ENCODE data around the gene CCM2. TPM values are rescaled to one million over a fixed set of nuclear protein-coding genes. Genes with fewer than 3 reads are reported as not detected.
A peak's percentile ranks its signal among the peaks of the same experiment; 100 is the strongest.

The CCM2 gene
- total RNA-seq, 2 experiments from 2014 or later: 130 to 134 TPM

GRCh38 chr7:45099891-45100760 is 100.1 kb downstream of the CCM2 start:
- H3K27me3 Mint-ChIP-seq: no peaks in the 10 kb centered on the region
- POLR2A ChIA-PET: interaction anchor here (1.1 kb wide), 1 partner anchor 36 kb away, joined by 3 read pairs; no protein-coding TSS in a partner anchor
- H3K4me3 Mint-ChIP-seq: no peak overlapping the region
- no peaks in the 10 kb centered on the region for H3K4me1 Mint-ChIP-seq
- peaks cover 46% of the 10 kb centered on the region for H3K36me3 Mint-ChIP-seq (ENCODE audit: low read depth)
- no peak for DNase-seq
- no peak overlapping the region for H3K27ac Mint-ChIP-seq
- CTCF ChIA-PET: no interaction called here
- H3K9me3 Mint-ChIP-seq: no peaks in the 10 kb centered on the region

- Mint-ChIP-seq H3K27me3 (no peaks in the 10 kb centered on the region), H3K9me3 (no peaks in the 10 kb centered on the region), H3K36me3 (ENCODE audit: low read depth) (peaks cover 51% of the 10 kb centered on the region), H3K4me3 (no peak overlapping the region), H3K4me1 (no peaks in the 10 kb centered on the region), H3K27ac (no peak overlapping the region)
- no peak for DNase-seq
- POLR2A ChIA-PET: no interaction called here
- CTCF ChIA-PET: no interaction called here
Measured at GRCh38 chr7:45100761-45101480, 100.9 kb downstream of the CCM2 start.

DNA sequence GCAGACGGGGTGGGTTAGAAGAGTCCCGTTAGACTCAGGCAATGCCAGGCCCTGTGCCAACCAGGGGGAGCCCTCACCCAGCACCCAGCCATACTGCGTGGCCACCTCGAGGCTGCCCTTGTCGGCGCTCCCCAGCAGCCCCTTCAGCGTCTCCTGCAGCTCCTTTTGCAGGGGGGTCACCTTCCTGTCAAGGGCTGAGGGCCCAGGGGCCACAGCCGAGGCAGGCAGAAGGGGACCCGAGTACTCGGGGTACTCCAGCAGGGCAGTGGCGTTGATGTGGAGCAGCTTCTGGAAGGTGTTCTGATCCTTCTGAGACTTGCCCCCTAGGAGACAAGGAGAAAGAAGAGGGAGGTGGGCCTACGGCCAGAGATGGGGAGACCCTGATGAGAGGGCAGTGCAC is 101.7 kb downstream of the CCM2 start:
- no peak for DNase-seq
- no peaks in the 10 kb centered on the region for H3K9me3 Mint-ChIP-seq
- no peak overlapping the region for H3K4me3 Mint-ChIP-seq
- H3K36me3 Mint-ChIP-seq (ENCODE audit: low read depth): peaks cover 52% of the 10 kb centered on the region
- POLR2A ChIA-PET: no interaction called here
- CTCF ChIA-PET: interaction anchor here (1.0 kb wide), 1 partner anchor 128 kb away, joined by 3 read pairs; no protein-coding TSS in a partner anchor
- peaks cover 3% of the 10 kb centered on the region for H3K4me1 Mint-ChIP-seq
- H3K27ac Mint-ChIP-seq: no peak overlapping the region
- no peaks in the 10 kb centered on the region for H3K27me3 Mint-ChIP-seq

DNA sequence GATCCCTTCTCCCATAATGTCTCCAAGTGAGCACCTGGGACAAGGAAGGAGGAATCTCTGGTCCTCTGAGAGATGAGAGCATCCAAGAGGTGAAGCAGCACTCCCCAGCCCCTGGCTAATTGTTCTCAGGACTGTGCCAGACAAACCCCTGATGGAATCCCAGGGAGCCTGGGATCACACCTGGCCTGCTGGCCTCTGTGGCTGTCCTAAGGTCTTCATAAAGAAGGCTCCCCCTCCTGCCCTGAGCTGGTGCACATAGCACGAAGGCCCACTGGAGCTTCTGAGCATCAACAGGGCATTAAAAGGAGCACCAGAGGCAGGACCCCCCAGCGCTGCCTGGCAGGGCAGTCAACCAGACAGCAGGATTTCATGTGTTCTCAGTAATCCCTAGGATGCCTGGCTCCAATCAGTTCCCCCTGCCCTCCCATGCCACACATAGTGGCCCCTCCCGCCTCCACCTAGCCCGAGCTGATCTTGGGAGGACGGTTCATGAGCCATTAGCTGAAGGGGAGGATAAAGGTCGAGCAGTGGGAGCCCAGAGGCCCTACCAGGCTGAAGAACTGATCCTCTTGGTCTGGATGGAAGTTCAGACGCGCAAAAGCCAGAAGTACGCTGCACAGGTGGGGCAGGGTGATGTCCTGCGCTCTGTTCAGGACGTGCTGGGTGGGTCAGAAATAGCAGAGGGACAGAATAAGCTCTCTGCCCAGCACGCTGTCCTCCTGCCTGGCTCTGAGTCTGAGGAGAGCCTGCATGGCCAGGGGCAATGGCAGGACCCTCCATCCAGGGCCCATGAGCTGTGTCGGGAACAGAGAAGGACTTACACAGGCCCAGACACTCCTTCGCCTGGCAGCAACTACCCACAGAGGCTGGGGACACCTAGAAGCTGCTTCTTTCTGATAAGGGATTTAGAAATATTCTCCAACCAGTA is 103.0 kb downstream of the CCM2 start:
- H3K4me1 Mint-ChIP-seq: peaks cover 16% of the 10 kb centered on the region
- ChIA-PET CTCF (no interaction called here), POLR2A (interaction anchor here (0.9 kb wide), 2 partner anchors 9 to 32 kb away, joined by 3 read pairs; partner anchors contain the start of gene TBRG4)
- peaks cover 65% of the 10 kb centered on the region for H3K36me3 Mint-ChIP-seq (ENCODE audit: low read depth)
- no peaks in the 10 kb centered on the region for H3K9me3 Mint-ChIP-seq
- H3K27me3 Mint-ChIP-seq: no peaks in the 10 kb centered on the region
- no peak for DNase-seq
- no peak overlapping the region for H3K4me3 Mint-ChIP-seq
- H3K27ac Mint-ChIP-seq: no peak overlapping the region

DNA sequence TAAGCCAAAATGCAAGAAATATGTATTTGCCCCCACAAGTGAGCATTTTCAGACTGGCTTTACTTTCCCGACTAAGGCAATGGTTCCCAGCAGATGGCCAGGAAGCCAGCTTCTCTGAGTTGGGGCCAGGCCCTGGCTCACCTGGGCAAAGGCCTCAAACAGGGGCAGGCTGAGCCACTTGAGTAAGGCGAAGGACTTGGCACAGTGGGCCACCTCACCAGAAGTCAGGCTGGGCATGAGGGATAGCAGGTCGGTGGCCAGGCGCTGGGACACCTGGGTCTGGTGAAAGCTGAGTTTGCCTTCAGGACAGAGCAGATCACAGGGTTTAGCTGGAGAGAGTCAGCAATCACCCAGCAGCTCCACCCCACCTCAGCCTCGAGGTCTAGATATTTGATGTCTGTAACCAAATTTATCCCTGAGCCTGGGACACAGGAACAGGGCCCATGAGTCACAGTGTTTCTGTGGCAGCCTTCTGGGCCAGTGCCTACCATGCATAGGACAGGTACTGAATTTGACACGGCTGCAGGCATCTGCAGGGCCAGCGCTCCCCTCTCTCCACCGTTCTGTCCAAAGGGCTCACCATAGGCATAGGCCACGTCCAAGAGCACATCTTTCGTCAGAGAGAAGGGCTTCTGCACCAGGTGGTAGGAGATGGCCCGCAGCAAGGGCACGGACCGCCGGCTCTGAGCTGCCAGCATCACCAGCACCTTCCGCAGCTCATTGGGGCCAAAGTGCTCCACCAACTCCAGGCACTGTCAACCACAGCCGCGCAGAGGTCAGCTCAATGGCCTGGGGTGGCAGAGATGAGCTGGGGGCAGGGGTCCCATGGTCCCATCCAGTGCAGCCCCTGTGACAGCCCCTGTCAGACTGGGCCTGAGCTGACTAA is 104.2 kb downstream of the CCM2 start:
- Mint-ChIP-seq H3K9me3 (no peaks in the 10 kb centered on the region), H3K4me1 (peaks cover 27% of the 10 kb centered on the region), H3K27ac (no peak overlapping the region), H3K36me3 (ENCODE audit: low read depth) (peaks cover 73% of the 10 kb centered on the region), H3K27me3 (no peaks in the 10 kb centered on the region), H3K4me3 (no peak overlapping the region)
- ChIA-PET POLR2A (interaction anchor here (0.6 to 0.9 kb wide), 3 partner anchors 7 to 93 kb away, joined by 3 read pairs; partner anchors contain the start of gene TBRG4), CTCF (interaction anchor here (1.0 kb wide), 1 partner anchor 32 kb away, joined by 4 read pairs; no protein-coding TSS in a partner anchor)
- DNase-seq: no peak

GRCh38 chr7:45104844-45105587 is 105.0 kb downstream of the CCM2 start:
- no peak overlapping the region for H3K27ac Mint-ChIP-seq
- H3K27me3 Mint-ChIP-seq: no peaks in the 10 kb centered on the region
- no peak overlapping the region for H3K4me3 Mint-ChIP-seq
- peaks cover 69% of the 10 kb centered on the region for H3K36me3 Mint-ChIP-seq (ENCODE audit: low read depth)
- peaks cover 31% of the 10 kb centered on the region for H3K4me1 Mint-ChIP-seq
- DNase-seq: no peak
- H3K9me3 Mint-ChIP-seq: no peaks in the 10 kb centered on the region
- CTCF ChIA-PET: interaction anchor here (0.7 to 1.0 kb wide), 2 partner anchors 31 kb away, joined by 3 to 4 read pairs; no protein-coding TSS in a partner anchor
- POLR2A ChIA-PET: interaction anchor here (0.6 kb wide), 1 partner anchor 94 kb away, joined by 3 read pairs; no protein-coding TSS in a partner anchor

DNA sequence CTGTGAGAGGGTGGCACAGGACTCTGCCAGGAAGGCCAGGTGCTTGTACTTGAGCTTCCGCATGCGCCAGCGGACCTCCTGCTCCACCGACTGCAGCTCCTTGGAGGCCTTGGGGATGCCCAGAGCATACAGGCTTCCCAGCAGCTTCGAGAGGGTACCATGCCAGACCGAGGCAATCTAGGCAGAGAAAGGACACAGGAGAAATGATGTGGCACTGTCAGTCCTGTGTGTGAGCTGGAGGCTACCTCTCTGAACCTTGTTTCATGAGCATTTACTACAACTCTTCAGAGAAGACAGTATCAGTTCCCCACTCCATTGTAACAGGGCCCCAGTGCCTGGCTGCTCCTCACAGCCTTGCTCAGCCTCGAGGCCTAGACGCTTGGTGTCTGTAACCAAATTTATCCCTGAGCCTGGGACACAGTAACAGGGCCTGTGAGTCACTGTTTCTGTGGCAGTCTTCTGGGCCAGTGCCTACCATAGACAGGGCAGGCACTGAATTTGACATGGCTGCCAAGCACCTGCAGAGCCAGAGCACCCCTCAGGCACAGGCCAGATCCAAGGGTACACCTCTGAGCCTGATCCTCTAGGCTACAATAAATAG is 105.7 kb downstream of the CCM2 start:
- DNase-seq: no peak
- Mint-ChIP-seq H3K4me3 (no peak overlapping the region), H3K9me3 (no peaks in the 10 kb centered on the region), H3K36me3 (ENCODE audit: low read depth) (peaks cover 66% of the 10 kb centered on the region), H3K27ac (no peak overlapping the region), H3K27me3 (no peaks in the 10 kb centered on the region), H3K4me1 (peaks cover 36% of the 10 kb centered on the region)
- CTCF ChIA-PET: interaction anchor here (0.7 kb wide), 1 partner anchor 30 kb away, joined by 3 read pairs; no protein-coding TSS in a partner anchor
- POLR2A ChIA-PET: interaction anchor here (0.8 kb wide), 1 partner anchor 149 kb away, joined by 3 read pairs; no protein-coding TSS in a partner anchor

DNA sequence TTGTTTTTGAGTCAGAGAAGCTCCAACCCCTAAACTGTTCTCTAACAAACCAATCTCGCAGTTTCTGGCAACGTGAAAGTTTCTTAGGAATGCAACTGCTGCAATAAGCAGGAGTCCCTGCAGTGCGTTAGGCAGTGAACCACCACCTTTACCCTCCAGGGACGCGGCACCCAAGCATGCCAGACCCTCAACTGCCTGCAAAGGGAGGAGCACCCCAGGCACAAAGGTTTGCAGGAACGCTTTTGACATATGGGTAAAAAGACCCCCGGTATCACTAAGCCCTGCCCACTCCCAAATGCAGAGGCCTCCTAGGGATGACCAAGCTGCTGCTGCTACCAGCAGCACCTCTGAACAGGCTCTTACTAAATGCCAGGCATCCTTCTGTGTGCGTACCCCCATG is 106.8 kb downstream of the CCM2 start:
- CTCF ChIA-PET: interaction anchor here (11.1 kb wide), 1 partner anchor 29 kb away, joined by 76 read pairs; no protein-coding TSS in a partner anchor
- POLR2A ChIA-PET: interaction anchor here (0.8 to 1.2 kb wide), 3 partner anchors 17 to 151 kb away, joined by 3 to 5 read pairs (median 3); no protein-coding TSS in a partner anchor
- H3K27me3 Mint-ChIP-seq: no peaks in the 10 kb centered on the region
- DNase-seq: no peak
- no peaks in the 10 kb centered on the region for H3K9me3 Mint-ChIP-seq
- no peak overlapping the region for H3K4me3 Mint-ChIP-seq
- peaks cover 64% of the 10 kb centered on the region for H3K36me3 Mint-ChIP-seq (ENCODE audit: low read depth)
- peaks cover 40% of the 10 kb centered on the region for H3K4me1 Mint-ChIP-seq
- H3K27ac Mint-ChIP-seq: no peak overlapping the region

- Mint-ChIP-seq H3K27me3 (no peaks in the 10 kb centered on the region), H3K27ac (peak overlapping the region; percentile 32), H3K9me3 (no peaks in the 10 kb centered on the region), H3K4me3 (no peak overlapping the region), H3K4me1 (peaks cover 41% of the 10 kb centered on the region), H3K36me3 (ENCODE audit: low read depth) (peaks cover 61% of the 10 kb centered on the region)
- POLR2A ChIA-PET: interaction anchor here (1.0 to 1.2 kb wide), 2 partner anchors 17 to 29 kb away, joined by 3 to 5 read pairs; no protein-coding TSS in a partner anchor
- no peak for DNase-seq
- CTCF ChIA-PET: interaction anchor here (11.1 kb wide), 1 partner anchor 28 kb away, joined by 76 read pairs; no protein-coding TSS in a partner anchor
Measured at GRCh38 chr7:45107356-45107755, 107.4 kb downstream of the CCM2 start.

DNA sequence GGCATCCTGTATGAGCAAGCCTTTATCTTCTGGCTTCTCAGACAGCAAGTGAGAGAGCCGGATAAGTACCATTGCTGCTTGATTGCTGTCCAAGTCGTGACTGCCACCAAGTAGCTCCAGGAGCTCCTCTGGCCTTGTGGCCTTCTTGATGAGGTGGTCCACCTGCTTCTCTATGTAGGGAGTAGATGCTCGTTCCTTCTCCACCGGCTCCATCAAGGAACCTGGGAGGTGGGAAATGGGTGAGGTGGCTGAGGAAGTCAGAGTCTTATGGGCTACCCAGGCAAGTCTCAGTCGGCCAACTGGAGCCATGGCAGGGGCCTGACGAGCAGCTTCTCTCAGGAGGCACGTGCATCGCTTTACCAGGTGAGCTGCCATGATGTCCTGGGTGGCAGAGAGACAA is 108.9 kb downstream of the CCM2 start:
- ChIA-PET CTCF (interaction anchor here (11.1 kb wide), 1 partner anchor 27 kb away, joined by 76 read pairs; no protein-coding TSS in a partner anchor), POLR2A (interaction anchor here (0.8 to 6.7 kb wide), 4 partner anchors 14 to 136 kb away, joined by 3 to 149 read pairs (median 36); partner anchors contain the start of gene MYO1G)
- Mint-ChIP-seq H3K27ac (peak overlapping the region; percentile 64), H3K36me3 (ENCODE audit: low read depth) (peaks cover 50% of the 10 kb centered on the region), H3K9me3 (no peaks in the 10 kb centered on the region), H3K4me3 (peak overlapping the region; percentile 52), H3K27me3 (peaks cover 3% of the 10 kb centered on the region), H3K4me1 (peaks cover 48% of the 10 kb centered on the region)
- DNase-seq: no peak

Measured in activated CD4-positive, alpha-beta memory T cell treated with anti-CD3 and anti-CD28 coated beads, Interleukin-2, amount 10 ng/mL, durations not matched to agents 7 days and 5 days (primary cell).